ENCODE measurements around the gene CPNE8. TPM values are rescaled to one million over a fixed set of nuclear protein-coding genes. Genes with fewer than 3 reads are reported as not detected.
A peak's percentile ranks its signal among the peaks of the same experiment; 100 is the strongest.

CPNE8 gene
- total RNA-seq, 1 experiment from 2014 or later = 23.6 TPM

- no peaks in the 10 kb centered on the region for H3K36me3 ChIP-seq (ENCODE audit: control insufficient read depth, insufficient read depth, low read length)
- no TSS peak for BruUV-seq (replicated peaks)
- ChIA-PET CTCF (no interaction called here), POLR2A (no interaction called here)
- DNase-seq (ENCODE audit: low read depth, low spot score) (no peak), ATAC-seq (no peak)
- no peaks in the 10 kb centered on the region for H3K27me3 ChIP-seq (ENCODE audit: control insufficient read depth, insufficient read depth, low read length)
- H3K27ac ChIP-seq (ENCODE audit: low read length) = no peak overlapping the region
- no peaks in the 10 kb centered on the region for H3K9me3 ChIP-seq (ENCODE audit: control insufficient read depth, insufficient read depth, low read depth, low read length)
- intact Hi-C loops (cut with micrococcal nuclease; ENCODE audit: unreplicated experiment) (no loop called here), in situ Hi-C loops (cut with HindIII; ENCODE audit: low pct_unique_long_range_greater_than_20kb, low sequenced_read_pairs) (no loop called here)
- no peaks in the 10 kb centered on the region for H3K4me1 ChIP-seq (ENCODE audit: control insufficient read depth, insufficient read depth, low read length)
- TF ChIP-seq POLR2AphosphoS5 (IDR thresholded peaks at IDR 0.05; ENCODE audit: low read depth, low read length) (no peak), TCF7L2 (IDR thresholded peaks at IDR 0.05; ENCODE audit: low read depth, low read length) (peak; percentile 38; the same call in 1 of the 2 replicates), CTCF (IDR thresholded peaks at IDR 0.05) (no peak), REST (IDR thresholded peaks at IDR 0.05; ENCODE audit: insufficient read depth in 1 of 2, low read depth in 2 of 2, low read length in 1 of 2) (no peak), SIN3A (IDR thresholded peaks at IDR 0.05; ENCODE audit: borderline replicate concordance, insufficient read depth, low read depth, low read length) (no peak)
- H3K4me3 ChIP-seq (ENCODE audit: low read depth in 2 of 2, low read length in 2 of 2) = no peak overlapping the region
These were observed 67.1 kb downstream of the CPNE8 start for GRCh38 chr12:38838056-38838850.

GRCh38 chr12:38831715-38832114, 73.7 kb downstream of the CPNE8 start:
- no peak for ATAC-seq
- POLR2A ChIA-PET = no interaction called here
- no peak for DNase-seq (ENCODE audit: low read depth, low spot score)
- intact Hi-C loops (cut with micrococcal nuclease; ENCODE audit: unreplicated experiment) = no loop called here
- H3K27ac ChIP-seq (ENCODE audit: low read length) = no peak overlapping the region
- CTCF ChIA-PET = no interaction called here
- in situ Hi-C loops (cut with HindIII; ENCODE audit: low pct_unique_long_range_greater_than_20kb, low sequenced_read_pairs) = no loop called here
- no peaks in the 10 kb centered on the region for H3K4me1 ChIP-seq (ENCODE audit: control insufficient read depth, insufficient read depth, low read length)
- H3K36me3 ChIP-seq (ENCODE audit: control insufficient read depth, insufficient read depth, low read length) = peaks cover 2% of the 10 kb centered on the region; the same call in 1 of the 2 replicates
- H3K27me3 ChIP-seq (ENCODE audit: control insufficient read depth, insufficient read depth, low read length) = no peaks in the 10 kb centered on the region
- no peak for TF ChIP-seq REST (IDR thresholded peaks at IDR 0.05; ENCODE audit: insufficient read depth in 1 of 2, low read depth in 2 of 2, low read length in 1 of 2)
- no peak for TF ChIP-seq SIN3A (IDR thresholded peaks at IDR 0.05; ENCODE audit: borderline replicate concordance, insufficient read depth, low read depth, low read length)
- TF ChIP-seq TCF7L2 (IDR thresholded peaks at IDR 0.05; ENCODE audit: low read depth, low read length) = no peak
- no peak for TF ChIP-seq CTCF (IDR thresholded peaks at IDR 0.05)
- TF ChIP-seq POLR2AphosphoS5 (IDR thresholded peaks at IDR 0.05; ENCODE audit: low read depth, low read length) = no peak
- no peaks in the 10 kb centered on the region for H3K9me3 ChIP-seq (ENCODE audit: control insufficient read depth, insufficient read depth, low read depth, low read length)
- no peak overlapping the region for H3K4me3 ChIP-seq (ENCODE audit: low read depth in 2 of 2, low read length in 2 of 2)
- no TSS peak for BruUV-seq (replicated peaks)

Data from Panc1 (cell line).